Ectodermal cell (in vitro differentiated cells): ENCODE results near the gene AZGP1.
"Not testable (repeated sequence)": the region's sequence is repeated elsewhere in the genome, so short reads cannot be mapped to it uniquely, and the experiment has no call there.

Experiments used
- H3K27ac ChIP-seq: 2 replicates; pipeline ENCODE4 v1.7.0; 2013; ENCODE audit warnings: mild to moderate bottlenecking, low read depth, low read length; ENCODE audit not compliant: insufficient read depth, poor library complexity, severe bottlenecking
- H3K27me3 ChIP-seq: 2 replicates; pipeline ENCODE4 v1.7.0; 2013; ENCODE audit warnings: mild to moderate bottlenecking, low read length; ENCODE audit not compliant: insufficient read depth, control insufficient read depth, poor library complexity, severe bottlenecking
- H3K36me3 ChIP-seq: one replicate; pipeline ENCODE4 v1.7.0; 2013; ENCODE audit warnings: low read length; ENCODE audit not compliant: control insufficient read depth, insufficient read depth
- H3K4me1 ChIP-seq: one replicate; pipeline ENCODE4 v1.7.0; 2013; ENCODE audit warnings: low read length; ENCODE audit not compliant: control insufficient read depth, insufficient read depth
- H3K4me3 ChIP-seq: 2 replicates; pipeline ENCODE4 v1.7.0; 2013; ENCODE audit warnings: low read depth, low read length, control low read depth; ENCODE audit not compliant: insufficient read depth
- H3K9me3 ChIP-seq: 2 replicates; pipeline ENCODE4 v1.7.0; 2013; ENCODE audit warnings: mild to moderate bottlenecking, low read length, moderate library complexity; ENCODE audit not compliant: control insufficient read depth
- WGBS, 2 experiments: methylation state at CpG; one replicate each; pipeline ENCODE4 v1.1.7; 2013; ENCODE audit warnings: missing lambda C conversion rate in 2 of 2; 5-methylcytosine and 5-hydroxymethylcytosine counted together

Gene AZGP1

DNA sequence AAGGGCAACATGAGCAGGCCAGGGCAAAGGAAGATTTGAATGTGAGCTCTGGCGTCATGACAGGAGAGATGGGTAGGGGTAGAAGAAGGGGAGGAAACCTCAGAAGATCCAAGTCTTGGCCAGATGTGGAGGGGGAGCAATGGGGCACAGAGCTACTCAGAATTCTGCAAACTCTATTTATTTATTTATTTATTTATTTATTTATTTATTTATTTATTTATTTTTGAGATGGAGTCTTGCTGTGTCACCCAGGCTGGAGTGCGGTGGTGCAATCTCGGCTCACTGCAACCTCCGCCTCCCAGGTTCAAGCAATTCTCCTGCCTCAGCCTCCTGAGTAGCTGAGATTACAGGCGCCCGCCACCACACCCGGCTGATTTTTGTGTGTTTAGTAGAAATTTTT is 21.2 kb downstream of the AZGP1 start:
- not testable (repeated sequence) for H3K4me3 ChIP-seq, H3K27ac ChIP-seq, H3K27me3 ChIP-seq, H3K9me3 ChIP-seq, H3K36me3 ChIP-seq, H3K4me1 ChIP-seq
- WGBS, 2 experiments = 92 to 94% methylated on average over 7 of the region's 7 CpGs

DNA sequence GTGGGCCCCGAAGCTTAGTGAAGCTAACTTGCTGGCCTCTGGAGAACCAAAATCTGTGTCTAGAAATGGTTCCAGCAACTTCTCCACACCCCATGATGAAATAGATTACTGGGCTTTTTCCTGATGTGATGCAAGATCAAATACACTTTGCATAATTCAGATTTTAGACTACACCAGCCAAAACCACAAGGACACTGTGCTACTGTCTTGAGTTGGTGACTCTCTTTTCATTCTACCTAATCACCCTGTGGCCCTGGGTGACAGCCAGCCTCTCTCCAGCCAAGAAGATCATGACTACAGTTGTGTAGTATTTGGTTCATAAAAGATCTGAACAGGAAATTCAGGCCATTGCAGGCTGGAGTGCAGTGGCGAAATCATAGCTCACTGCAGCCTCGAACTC is 22.2 kb downstream of the AZGP1 start:
- Histone ChIP-seq H3K9me3 (no peaks in the 10 kb centered on the region), H3K27ac (no peak overlapping the region), H3K4me3 (no peak overlapping the region), H3K27me3 (peaks cover 3% of the 10 kb centered on the region), H3K36me3 (no peaks in the 10 kb centered on the region), H3K4me1 (no peaks in the 10 kb centered on the region)
- 85 to 93% methylated on average over 3 of the region's 3 CpGs for whole genome bisulfite sequencing, 2 experiments

DNA sequence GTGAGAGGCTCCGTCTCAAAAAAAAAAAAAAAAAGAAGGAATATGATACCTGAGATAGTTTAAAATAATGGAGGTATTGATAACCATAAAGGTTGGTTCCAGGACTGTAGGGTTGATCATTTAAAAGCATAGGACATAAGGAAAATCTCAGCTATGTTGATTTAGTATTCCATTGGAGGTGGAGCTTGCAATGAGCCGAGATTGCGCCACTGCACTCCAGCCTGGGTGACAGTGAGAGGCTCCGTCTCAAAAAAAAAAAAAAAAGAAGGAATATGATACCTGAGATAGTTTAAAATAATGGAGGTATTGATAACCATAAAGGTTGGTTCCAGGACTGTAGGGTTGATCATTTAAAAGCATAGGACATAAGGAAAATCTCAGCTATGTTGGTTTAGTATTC is 23.2 kb downstream of the AZGP1 start:
- not testable (repeated sequence) for H3K4me1 ChIP-seq, H3K27me3 ChIP-seq, H3K27ac ChIP-seq, H3K4me3 ChIP-seq, H3K36me3 ChIP-seq, H3K9me3 ChIP-seq
- 67 to 90% methylated on average over 1 of the region's 4 CpGs for WGBS, 2 experiments

DNA sequence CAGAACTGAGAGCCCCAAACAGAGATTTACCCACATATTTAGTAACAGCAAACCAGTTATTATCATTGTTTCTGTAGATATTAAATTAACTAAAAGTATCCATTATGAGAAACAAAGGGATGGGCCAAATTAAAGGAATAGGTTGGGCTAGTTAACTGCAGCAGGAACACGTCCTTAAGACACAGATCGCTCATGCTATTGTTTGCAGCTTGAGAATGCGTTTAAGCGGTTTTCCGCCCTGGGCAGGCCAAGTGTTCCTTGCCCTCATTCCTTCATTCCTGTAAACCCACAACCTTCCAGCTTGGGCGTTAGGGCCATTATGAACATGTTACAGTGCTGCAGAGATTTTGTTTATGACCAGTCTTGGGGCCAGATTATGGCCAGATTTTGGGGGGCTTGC is 25.0 kb downstream of the AZGP1 start:
- not testable (repeated sequence) for H3K4me1 ChIP-seq, H3K27me3 ChIP-seq, H3K27ac ChIP-seq, H3K36me3 ChIP-seq, H3K4me3 ChIP-seq, H3K9me3 ChIP-seq
- 90 to 91% methylated on average over 6 of the region's 6 CpGs for WGBS, 2 experiments

DNA sequence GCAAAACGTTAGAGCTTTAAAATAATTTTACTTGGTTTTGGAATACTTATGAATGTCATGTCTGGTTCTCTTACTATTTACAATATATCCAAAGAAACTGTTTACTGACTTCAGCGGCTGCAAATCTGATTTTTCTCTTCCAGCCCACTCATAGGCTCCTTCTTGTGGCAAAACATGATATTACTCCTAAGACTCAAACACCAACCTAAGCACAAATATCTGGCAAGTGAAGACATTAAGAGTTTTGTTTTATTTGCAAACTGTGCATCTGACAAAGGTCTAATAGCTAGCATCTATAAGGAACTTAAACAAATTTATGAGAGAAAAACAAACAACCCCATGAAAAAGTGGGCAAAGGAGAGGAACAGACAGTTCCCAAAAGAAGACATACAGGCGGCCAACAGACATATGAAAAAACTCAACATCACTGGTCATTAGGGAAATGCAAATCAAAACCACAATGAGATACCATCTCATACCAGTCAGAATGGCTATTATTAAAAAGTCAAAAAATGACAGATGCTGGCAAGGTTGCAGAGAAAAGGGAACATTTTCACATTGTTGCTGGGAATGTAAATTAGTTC is 26.1 kb downstream of the AZGP1 start:
- Histone ChIP-seq H3K9me3 (no peaks in the 10 kb centered on the region), H3K36me3 (no peaks in the 10 kb centered on the region), H3K27me3 (no peaks in the 10 kb centered on the region), H3K4me3 (no peak overlapping the region), H3K27ac (no peak overlapping the region), H3K4me1 (no peaks in the 10 kb centered on the region)
- WGBS, 2 experiments = 52 to 88% methylated on average over 2 to 3 of the region's 3 CpGs

DNA sequence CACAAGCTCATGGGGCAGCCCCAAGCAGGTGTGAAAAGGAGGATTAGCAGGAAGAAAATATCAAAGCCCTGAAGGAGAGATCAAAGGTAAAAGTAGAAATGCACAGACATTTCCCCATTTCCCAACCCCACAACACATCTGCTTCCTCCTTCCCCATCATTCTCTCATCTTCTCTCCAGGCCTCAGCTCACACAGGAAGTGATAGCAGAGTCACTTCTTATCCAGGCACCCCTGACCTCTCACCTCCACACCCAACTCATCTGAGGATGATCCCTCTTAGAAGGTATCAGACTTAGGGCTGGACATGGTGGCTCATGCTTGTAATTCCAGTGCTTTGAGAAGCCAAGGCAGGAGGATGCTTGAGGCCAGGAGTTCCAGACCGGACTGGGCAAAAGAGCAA is 28.2 kb downstream of the AZGP1 start:
- Histone ChIP-seq H3K4me1 (peaks cover 6% of the 10 kb centered on the region), H3K27me3 (no peaks in the 10 kb centered on the region), H3K9me3 (no peaks in the 10 kb centered on the region), H3K4me3 (no peak overlapping the region), H3K36me3 (no peaks in the 10 kb centered on the region), H3K27ac (no peak overlapping the region)
- WGBS, 2 experiments = 74 to 90% methylated on average over 1 of the region's 1 CpG

DNA sequence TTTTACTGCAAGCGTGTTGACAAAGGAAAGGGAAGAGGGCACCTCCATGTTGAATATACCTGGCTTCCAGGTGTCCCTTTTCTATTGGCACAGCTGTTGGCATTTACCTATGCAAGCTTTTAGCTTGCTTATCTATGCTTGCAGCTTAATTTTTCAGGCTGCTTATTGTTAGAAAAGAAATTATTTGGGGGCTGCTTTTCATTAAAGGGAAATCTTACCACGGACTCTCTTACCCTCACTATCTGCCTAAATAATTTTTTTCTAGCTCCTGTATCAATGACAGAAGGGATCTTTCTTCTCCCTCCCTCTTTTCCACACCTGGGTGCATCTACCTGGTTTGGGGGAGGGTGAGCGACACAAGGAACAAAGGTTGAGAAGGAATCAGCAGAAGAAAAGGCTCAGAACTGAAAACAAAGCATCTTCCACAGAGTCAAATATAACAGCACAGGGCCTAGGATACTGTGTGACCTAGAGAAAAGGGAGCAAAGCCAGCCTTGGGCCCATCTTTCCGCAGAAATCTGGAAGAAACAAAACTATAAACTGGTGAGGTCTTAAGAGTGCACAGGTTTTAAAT is 31.2 kb downstream of the AZGP1 start:
- H3K36me3 ChIP-seq = no peaks in the 10 kb centered on the region
- H3K4me3 ChIP-seq = no peak overlapping the region
- no peaks in the 10 kb centered on the region for H3K27me3 ChIP-seq
- no peaks in the 10 kb centered on the region for H3K9me3 ChIP-seq
- H3K27ac ChIP-seq = no peak overlapping the region
- peaks cover 6% of the 10 kb centered on the region for H3K4me1 ChIP-seq
- 70 to 76% methylated on average over 3 to 4 of the region's 4 CpGs for WGBS, 2 experiments

DNA sequence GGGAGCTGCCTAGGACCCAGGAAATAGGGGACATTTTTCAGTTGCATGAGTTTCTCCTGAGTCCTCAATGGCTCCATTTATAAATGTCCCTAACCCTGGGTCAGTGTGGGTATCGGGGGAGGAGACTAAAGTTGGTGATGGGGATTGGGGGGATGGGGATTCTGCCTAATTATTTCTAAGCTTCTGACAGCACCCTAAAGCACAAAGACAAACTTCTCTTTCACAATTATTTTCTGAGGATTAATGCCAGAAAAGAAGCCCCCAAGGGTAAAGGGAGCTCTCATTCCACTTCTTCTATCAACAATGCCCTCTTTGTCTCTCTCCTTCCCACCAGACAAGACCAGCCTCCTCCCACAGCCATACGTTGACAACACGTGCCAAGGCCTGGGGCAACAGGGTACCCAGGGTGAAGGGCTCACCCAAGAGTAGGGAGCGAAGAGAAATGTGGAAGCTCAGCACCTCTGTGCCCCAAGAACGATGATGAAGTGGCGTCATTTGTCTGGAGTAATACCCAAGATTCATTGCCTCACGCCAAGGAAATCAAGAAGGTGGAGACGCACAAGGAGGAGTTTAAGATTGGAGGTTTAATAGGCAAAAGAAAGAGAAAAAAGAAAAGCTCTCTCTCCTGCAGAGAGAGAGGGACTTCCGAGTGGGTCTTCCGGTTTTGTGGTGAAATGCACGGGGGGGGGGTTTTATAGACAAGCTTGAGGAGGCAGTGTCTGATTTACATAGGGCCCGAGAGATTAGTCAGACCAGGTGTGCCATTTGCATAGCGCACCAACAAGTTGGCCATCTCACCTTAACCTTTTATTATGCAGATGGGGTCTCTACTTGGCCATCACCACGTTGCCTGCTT is 32.0 kb downstream of the AZGP1 start:
- Histone ChIP-seq H3K4me3 (no peak overlapping the region), H3K27ac (no peak overlapping the region), H3K27me3 (no peaks in the 10 kb centered on the region), H3K9me3 (peaks cover 5% of the 10 kb centered on the region), H3K36me3 (no peaks in the 10 kb centered on the region), H3K4me1 (peaks cover 6% of the 10 kb centered on the region)
- WGBS, 2 experiments = 68 to 72% methylated on average over 13 of the region's 14 CpGs

DNA sequence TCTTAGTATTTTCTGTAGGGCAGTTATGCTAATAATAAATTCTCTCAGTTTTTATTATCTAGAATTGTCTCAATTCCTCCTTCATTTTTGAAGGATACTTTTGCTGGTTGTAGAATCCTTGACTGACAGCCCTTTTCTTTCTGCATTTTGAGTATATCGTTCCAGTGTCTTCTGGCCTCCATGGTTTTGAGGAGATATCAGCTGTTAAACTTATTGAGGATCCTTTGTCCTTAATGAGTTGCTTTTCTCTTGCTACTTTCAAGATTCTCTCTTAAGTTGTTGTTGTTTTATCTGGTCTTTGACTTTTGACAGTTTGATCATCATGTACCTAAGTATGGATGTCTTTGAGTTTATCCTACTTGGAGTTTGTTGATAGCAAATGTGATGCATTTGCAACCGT is 37.5 kb downstream of the AZGP1 start:
- Histone ChIP-seq H3K36me3 (no peaks in the 10 kb centered on the region), H3K4me3 (no peak overlapping the region), H3K4me1 (peaks cover 1% of the 10 kb centered on the region), H3K9me3 (peaks cover 5% of the 10 kb centered on the region), H3K27ac (no peak overlapping the region), H3K27me3 (no peaks in the 10 kb centered on the region)
- WGBS, 2 experiments = 97 to 100% methylated on average over 1 to 2 of the region's 2 CpGs

DNA sequence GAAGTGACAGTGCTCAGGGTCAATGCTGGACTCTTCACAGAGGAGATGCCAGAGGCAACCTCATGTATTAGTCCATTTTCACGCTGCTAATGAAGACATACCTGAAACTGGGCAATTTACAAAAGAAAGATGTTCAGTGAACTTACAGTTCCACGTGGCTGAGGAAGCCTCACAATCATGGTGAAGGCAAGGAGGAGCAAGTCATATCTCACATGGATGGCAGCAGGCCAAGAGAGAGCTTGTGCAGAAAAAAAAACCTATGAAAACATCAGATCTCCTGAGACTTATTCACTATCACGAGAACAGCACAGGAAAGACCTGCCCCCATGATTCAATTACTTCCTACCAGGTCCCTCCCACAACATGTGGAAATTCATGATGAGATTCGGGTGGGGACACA is 40.8 kb downstream of the AZGP1 start:
- not testable (repeated sequence) for H3K27ac ChIP-seq, H3K9me3 ChIP-seq, H3K4me1 ChIP-seq, H3K36me3 ChIP-seq, H3K27me3 ChIP-seq, H3K4me3 ChIP-seq
- WGBS, 2 experiments = 80 to 84% methylated on average over 4 of the region's 4 CpGs
